Measurements from ENCODE around the gene VCAM1. TPM values are rescaled to one million over a fixed set of nuclear protein-coding genes. Genes with fewer than 3 reads are reported as not detected.
"Not testable (repeated sequence)": the region's sequence is repeated elsewhere in the genome, so short reads cannot be mapped to it uniquely, and the experiment has no call there.

The VCAM1 gene
- total and polyA plus RNA-seq, 7 donors: 1.8 to 18.9 (median 6.7) TPM

DNA sequence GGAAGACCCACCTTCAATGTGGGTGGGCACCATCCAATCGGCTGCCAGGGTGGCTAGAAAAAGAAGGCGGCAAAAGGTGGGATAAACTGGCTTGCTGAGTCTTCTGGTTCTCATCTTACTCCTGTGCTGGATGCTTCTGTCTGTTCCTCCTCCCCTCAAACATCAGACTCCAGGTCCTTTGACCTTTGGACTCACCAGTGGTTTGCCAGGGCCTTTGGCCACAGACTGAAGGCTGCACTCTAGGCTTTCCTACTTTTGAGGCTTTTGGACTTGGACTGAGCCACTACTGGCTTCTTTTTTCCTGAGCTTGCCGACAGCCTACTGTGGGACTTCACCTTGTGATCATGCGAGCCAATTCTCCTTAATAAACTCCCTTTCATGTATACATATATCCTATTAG lies 55.9 kb downstream of the VCAM1 start:
- WGBS, 2 donors: 91 to 96% methylated on average over 4 of the region's 4 CpGs
- Histone ChIP-seq H3K27me3 (no peaks in the 10 kb centered on the region), H3K27ac (no peak overlapping the region), H3K36me3 (no peaks in the 10 kb centered on the region), H3K9me3 (no peaks in the 10 kb centered on the region), H3K4me3 (no peak overlapping the region), H3K4me1 (no peaks in the 10 kb centered on the region)
- no peak for DNase-seq
- TF ChIP-seq EP300 (IDR thresholded peaks at IDR 0.05) (no peak), POLR2AphosphoS5 (IDR thresholded peaks at IDR 0.05) (no peak), POLR2A (IDR thresholded peaks at IDR 0.05) (no peak)
- TF ChIP-seq, protein P1, sequence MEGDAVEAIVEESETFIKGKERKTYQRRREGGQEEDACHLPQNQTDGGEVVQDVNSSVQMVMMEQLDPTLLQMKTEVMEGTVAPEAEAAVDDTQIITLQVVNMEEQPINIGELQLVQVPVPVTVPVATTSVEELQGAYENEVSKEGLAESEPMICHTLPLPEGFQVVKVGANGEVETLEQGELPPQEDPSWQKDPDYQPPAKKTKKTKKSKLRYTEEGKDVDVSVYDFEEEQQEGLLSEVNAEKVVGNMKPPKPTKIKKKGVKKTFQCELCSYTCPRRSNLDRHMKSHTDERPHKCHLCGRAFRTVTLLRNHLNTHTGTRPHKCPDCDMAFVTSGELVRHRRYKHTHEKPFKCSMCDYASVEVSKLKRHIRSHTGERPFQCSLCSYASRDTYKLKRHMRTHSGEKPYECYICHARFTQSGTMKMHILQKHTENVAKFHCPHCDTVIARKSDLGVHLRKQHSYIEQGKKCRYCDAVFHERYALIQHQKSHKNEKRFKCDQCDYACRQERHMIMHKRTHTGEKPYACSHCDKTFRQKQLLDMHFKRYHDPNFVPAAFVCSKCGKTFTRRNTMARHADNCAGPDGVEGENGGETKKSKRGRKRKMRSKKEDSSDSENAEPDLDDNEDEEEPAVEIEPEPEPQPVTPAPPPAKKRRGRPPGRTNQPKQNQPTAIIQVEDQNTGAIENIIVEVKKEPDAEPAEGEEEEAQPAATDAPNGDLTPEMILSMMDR (IDR thresholded peaks at IDR 0.05): no peak
- intact Hi-C loops (cut with DNase I): no loop called here

GRCh38 chr1:100778748-100779147 lies 59.2 kb downstream of the VCAM1 start:
- intact Hi-C loops (cut with DNase I): no loop called here
- TF ChIP-seq POLR2AphosphoS5 (IDR thresholded peaks at IDR 0.05) (no peak), POLR2A (IDR thresholded peaks at IDR 0.05) (no peak), EP300 (IDR thresholded peaks at IDR 0.05) (no peak)
- H3K36me3 ChIP-seq: no peaks in the 10 kb centered on the region
- peaks cover 0 to 6% (median 0%) of the 10 kb centered on the region in 4 donors for H3K9me3 ChIP-seq
- H3K4me3 ChIP-seq: no peak overlapping the region
- H3K27me3 ChIP-seq: no peaks in the 10 kb centered on the region
- H3K27ac ChIP-seq: no peak overlapping the region
- H3K4me1 ChIP-seq: no peaks in the 10 kb centered on the region
- no peak for DNase-seq

DNA sequence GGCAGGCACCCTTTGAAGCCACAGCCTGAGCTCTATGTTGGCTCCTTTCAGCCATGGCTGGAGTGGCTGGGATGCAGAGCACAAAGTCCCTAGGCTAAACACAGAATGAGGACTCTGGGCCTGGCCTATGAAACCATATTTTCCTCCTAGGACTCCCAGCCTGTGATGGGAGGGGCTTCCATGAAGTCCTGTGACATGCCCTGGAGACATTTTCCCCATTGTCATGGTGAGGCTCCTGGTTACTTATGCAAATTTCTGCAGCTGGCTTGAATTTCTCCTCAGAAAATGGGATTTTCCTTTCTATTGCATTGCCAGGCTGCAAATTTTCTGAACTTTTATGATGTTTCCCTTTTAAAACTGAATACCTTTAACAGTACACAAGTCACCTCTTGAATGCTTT lies 61.3 kb downstream of the VCAM1 start:
- Histone ChIP-seq H3K4me1 (no peaks in the 10 kb centered on the region), H3K4me3 (no peak overlapping the region), H3K27me3 (no peaks in the 10 kb centered on the region), H3K9me3 (peaks cover 0 to 6% (median 0%) of the 10 kb centered on the region in 4 donors), H3K36me3 (no peaks in the 10 kb centered on the region), H3K27ac (no peak overlapping the region)
- intact Hi-C loops (cut with DNase I): no loop called here
- no peak for DNase-seq
- TF ChIP-seq EP300 (IDR thresholded peaks at IDR 0.05): no peak
- TF ChIP-seq, protein P1 (IDR thresholded peaks at IDR 0.05): no peak
- no peak for TF ChIP-seq POLR2AphosphoS5 (IDR thresholded peaks at IDR 0.05)
- no peak for TF ChIP-seq POLR2A (IDR thresholded peaks at IDR 0.05)

DNA sequence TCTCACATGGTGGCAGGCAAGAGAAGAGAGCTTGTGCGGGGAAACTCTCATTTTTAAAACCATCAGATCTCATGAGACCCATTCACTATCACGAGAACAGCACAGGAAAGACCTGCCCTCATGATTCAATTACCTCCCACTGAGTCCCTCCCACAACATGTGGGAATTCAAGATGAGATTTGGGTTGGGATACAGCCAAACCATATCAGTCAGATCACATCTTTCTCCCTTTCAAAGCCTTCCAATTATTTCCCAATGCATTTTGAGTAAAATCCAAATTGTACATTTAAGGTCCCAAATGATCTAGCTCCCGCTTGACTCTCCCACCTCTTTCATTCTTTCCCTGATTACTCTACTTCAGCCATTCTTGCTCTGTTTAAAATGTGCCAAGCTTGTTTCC lies 62.2 kb downstream of the VCAM1 start:
- intact Hi-C loops (cut with DNase I): not testable (repeated sequence)
- 63 to 86% methylated on average over 3 of the region's 3 CpGs for WGBS, 2 donors

DNA sequence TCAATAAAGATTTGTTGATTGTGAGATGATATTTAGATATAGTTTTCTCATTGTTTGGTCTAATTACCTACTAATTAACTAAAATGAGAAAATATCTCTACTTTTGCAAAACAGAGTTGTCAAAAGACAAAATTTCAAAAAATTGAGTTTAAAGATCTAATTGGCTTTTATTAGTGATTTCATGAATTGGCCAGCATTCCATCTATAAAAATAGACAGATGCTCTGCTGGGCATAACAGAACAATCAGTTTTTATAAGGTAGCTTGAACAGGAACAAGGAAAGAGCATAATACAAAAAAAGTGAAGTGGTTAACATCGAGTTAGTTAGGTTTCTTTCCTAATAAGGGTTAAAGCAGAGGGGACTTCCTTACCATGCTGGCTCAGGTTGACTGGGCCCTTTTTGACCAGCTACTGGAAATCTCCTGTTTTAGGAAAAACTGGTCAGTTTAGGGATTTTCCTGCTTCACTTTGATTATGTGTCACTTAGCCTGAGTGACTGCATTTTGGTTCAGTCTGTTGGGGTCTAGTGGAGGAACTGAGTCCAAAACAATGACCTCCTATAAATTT lies 63.0 kb downstream of the VCAM1 start:
- TF ChIP-seq POLR2AphosphoS5 (IDR thresholded peaks at IDR 0.05): no peak
- TF ChIP-seq POLR2A (IDR thresholded peaks at IDR 0.05): no peak
- TF ChIP-seq EP300 (IDR thresholded peaks at IDR 0.05): no peak
- no peaks in the 10 kb centered on the region for H3K36me3 ChIP-seq
- WGBS, 2 donors: 52 to 80% methylated on average over 1 of the region's 1 CpG
- H3K27me3 ChIP-seq: no peaks in the 10 kb centered on the region
- intact Hi-C loops (cut with DNase I): no loop called here
- H3K4me3 ChIP-seq: no peak overlapping the region
- H3K4me1 ChIP-seq: no peaks in the 10 kb centered on the region
- peaks cover 0 to 6% (median 0%) of the 10 kb centered on the region in 4 donors for H3K9me3 ChIP-seq
- H3K27ac ChIP-seq: no peak overlapping the region
- DNase-seq: no peak

More for the DNA sequence above, 62.2 kb downstream of the VCAM1 start:
- not testable (repeated sequence) for H3K27ac ChIP-seq, DNase-seq, H3K4me3 ChIP-seq, H3K27me3 ChIP-seq, H3K4me1 ChIP-seq, H3K36me3 ChIP-seq, H3K9me3 ChIP-seq

DNA sequence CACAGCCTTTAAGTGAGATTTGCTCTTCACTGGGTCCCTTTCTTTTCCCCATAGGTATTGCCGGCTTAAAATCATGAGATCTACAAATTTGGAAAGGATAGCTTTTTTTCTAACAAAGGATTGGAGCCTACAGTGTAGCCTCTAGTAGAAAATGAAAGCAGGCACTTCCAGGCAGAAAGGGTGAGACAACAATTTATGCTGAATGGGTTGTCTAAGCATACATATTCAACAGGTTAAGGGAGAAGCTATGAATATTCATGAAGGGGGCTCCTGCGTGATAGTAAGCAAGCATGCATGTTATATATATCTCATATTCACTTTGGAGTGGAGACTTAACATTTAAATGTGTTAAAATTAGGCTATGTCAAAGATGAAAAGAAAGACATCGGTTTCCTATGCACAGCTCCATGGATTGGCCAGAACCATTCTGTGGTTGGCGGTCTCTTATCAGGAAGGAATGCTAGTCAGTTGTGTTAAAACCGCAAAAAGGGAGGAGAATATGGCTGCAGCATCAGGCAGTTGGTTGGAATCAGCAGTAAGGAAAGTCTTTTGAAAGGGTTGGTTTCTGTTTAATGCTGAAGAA lies 66.0 kb downstream of the VCAM1 start:
- TF ChIP-seq POLR2A (IDR thresholded peaks at IDR 0.05): no peak
- TF ChIP-seq, protein P1 (IDR thresholded peaks at IDR 0.05): no peak
- TF ChIP-seq POLR2AphosphoS5 (IDR thresholded peaks at IDR 0.05): no peak
- no peak for TF ChIP-seq EP300 (IDR thresholded peaks at IDR 0.05)
- Histone ChIP-seq H3K36me3 (no peaks in the 10 kb centered on the region), H3K9me3 (peaks cover 0 to 6% (median 0%) of the 10 kb centered on the region in 4 donors), H3K4me3 (no peak overlapping the region), H3K4me1 (no peaks in the 10 kb centered on the region), H3K27me3 (no peaks in the 10 kb centered on the region), H3K27ac (no peak overlapping the region)
- intact Hi-C loops (cut with DNase I): no loop called here
- 51 to 73% methylated on average over 5 of the region's 5 CpGs for WGBS, 2 donors
- DNase-seq: no peak

Measured in sigmoid colon (tissue), 7 donors.